Measurements from ENCODE around the gene HSPH1. TPM values are rescaled to one million over a fixed set of nuclear protein-coding genes. Genes with fewer than 3 reads are reported as not detected.

Gene HSPH1
- 85.3 to 121 TPM (median 97.3 TPM) in 5 replicates for total RNA-seq (2022; extraction: Qiagen RNA extraction; ENCODE audit: low read depth)

DNA sequence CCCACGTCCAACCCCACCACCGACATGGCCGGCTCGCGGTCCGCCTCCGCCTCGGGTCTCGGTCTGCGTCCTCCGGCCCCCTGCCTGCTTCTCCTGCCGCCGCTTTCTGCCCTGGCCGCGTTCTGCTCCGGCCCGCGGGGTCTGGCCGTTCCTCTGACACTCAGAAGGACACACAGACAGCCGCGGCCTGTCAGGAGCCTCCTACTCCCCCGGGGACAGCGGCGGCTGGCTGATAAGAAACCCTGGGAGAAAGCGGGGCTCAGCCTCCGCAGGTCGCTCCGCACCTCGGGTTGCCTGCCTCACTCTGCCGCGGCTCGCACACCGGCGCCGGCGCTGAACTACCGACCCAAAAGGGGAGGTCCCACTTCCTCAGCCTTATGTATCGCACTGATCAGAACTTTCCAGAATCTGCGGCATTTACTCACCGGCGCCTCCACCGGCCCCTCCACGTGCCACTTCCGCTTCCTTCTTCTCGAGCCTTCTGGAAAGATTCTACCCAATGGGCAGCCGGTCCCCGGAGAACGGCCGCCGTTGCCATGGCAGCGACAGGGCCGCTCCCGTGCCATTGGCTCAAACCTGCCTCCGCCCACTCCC, at the start of gene HSPH1:
Gene HSPH1 (minus strand): TSS at position 348 of the 594 bp plus-strand sequence. CDS start 322 bp downstream, at position 26.

DNA sequence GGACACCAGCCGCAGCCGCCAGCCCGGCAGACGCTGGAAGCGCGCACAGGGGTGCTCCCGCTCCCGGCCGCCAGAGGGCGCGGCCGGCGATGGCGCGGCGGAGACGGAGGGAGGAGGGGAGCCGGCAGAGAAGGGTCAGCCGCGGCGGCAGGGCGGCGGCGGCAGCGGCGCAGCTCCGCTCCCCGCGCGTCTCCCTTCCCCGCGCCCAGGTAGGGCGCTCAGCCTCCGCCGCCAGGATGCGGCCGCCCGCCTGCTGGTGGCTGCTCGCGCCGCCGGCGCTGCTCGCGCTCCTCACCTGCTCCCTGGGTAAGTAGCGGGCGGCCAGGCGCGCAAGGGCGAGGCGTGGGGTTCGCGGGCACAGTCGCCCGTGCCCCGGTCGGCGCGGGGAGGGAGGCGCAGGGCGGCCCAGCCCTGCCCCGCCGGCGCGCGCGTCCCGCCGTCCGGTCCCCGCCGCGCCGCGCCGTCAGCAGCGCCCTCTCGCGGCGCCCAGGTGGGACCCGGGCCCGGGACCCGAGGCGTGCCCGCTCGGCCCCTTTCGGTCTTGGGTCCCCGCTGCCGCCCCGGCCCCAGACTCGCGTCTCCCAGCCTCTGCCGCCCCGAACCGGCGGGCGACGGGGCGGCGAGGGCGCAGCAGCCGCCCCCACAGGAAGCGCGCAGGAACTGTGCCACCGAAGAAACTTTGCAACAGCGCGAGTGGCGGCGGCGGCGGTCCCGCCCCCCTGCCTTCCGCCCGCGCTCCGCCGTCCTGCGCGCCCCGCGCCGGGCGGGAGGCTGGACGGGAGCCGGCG, 38.3 kb upstream of the HSPH1 start, which contains the start of gene B3GLCT:
Gene B3GLCT (plus strand): TSS at position 127 of the 788 bp plus-strand sequence. CDS start 110 bp downstream, at position 237.

Other genes starting within 250 kb of the HSPH1 start
- not detected in 5 replicates for gene TEX26, start 229.2 kb downstream of the HSPH1 start, total RNA-seq (2022; extraction: Qiagen RNA extraction; ENCODE audit: low read depth)
- 3.3 to 5.4 TPM (median 5.1 TPM) in 5 replicates for gene B3GLCT, start 38.1 kb upstream of the HSPH1 start, total RNA-seq (2022; extraction: Qiagen RNA extraction; ENCODE audit: low read depth)

All from A549 treated with RU486 at 1 μM for 4 hours (cell line).